DND-41 (cell line): ENCODE results near the gene KAZN.

Experiments used
- ATAC-seq: fragments of 200-7000 bp; cut with Tn5 transposase; 3 replicates; pipeline ENCODE4 v1.9.1; 2021; ENCODE audit warnings: low read depth; ENCODE audit not compliant: insufficient read depth
- DNase-seq: peaks from one replicate; pipeline ENCODE4 v3.0.0-alpha.2; 2020
- H2AFZ ChIP-seq: 2 replicates; pipeline ENCODE4 v1.6.0; 2012; ENCODE audit warnings: low read depth, low read length
- H3K27ac ChIP-seq: 2 replicates; pipeline ENCODE4 v1.5.1; 2012; ENCODE audit warnings: low read length, inconsistent platforms
- H3K27me3 ChIP-seq: fragments of 200-600 bp; sonication (generic); 2 replicates; pipeline ENCODE4 v1.6.0; 2012; ENCODE audit warnings: low read length, mild to moderate bottlenecking, inconsistent platforms; ENCODE audit not compliant: insufficient read depth, poor library complexity
- H3K36me3 ChIP-seq: 2 replicates; pipeline ENCODE4 v1.5.1; 2012; ENCODE audit warnings: low read length, inconsistent platforms; ENCODE audit not compliant: insufficient read depth
- H3K4me1 ChIP-seq: 2 replicates; pipeline ENCODE4 v1.5.1; 2012; ENCODE audit warnings: mild to moderate bottlenecking, low read length; ENCODE audit not compliant: insufficient read depth
- H3K4me2 ChIP-seq: 2 replicates; pipeline ENCODE4 v1.6.0; 2012; ENCODE audit warnings: mild to moderate bottlenecking, moderate library complexity, low read length, inconsistent platforms; ENCODE audit not compliant: insufficient read depth
- H3K4me3 ChIP-seq, 2 experiments: fragments of 200-600 bp in 1 of 2; shearing (Covaris generic) in 1 of 2; 2 replicates each; pipeline ENCODE4 v1.5.1; 2012 to 2016; ENCODE audit warnings: inconsistent platforms in 2 of 2, low read length in 2 of 2, mild to moderate bottlenecking in 2 of 2, low read depth in 1 of 2, moderate library complexity in 1 of 2
- H3K79me2 ChIP-seq: 2 replicates; pipeline ENCODE4 v1.6.0; 2012; ENCODE audit warnings: low read length, inconsistent platforms; ENCODE audit not compliant: insufficient read depth
- H3K9ac ChIP-seq: 2 replicates; pipeline ENCODE4 v1.6.0; 2012; ENCODE audit warnings: low read depth, mild to moderate bottlenecking, inconsistent platforms, low read length, moderate library complexity
- H3K9me3 ChIP-seq: 2 replicates; pipeline ENCODE4 v1.5.1; 2012; ENCODE audit warnings: low read length, moderate library complexity, mild to moderate bottlenecking, inconsistent platforms; ENCODE audit not compliant: insufficient read depth, severe bottlenecking
- H4K20me1 ChIP-seq: 2 replicates; pipeline ENCODE4 v1.6.0; 2012; ENCODE audit warnings: low read length; ENCODE audit not compliant: insufficient read depth
- EZH2 ChIP-seq: IDR thresholded peaks from 3 replicates; pipeline ENCODE4 v1.6.1; 2012; ENCODE audit warnings: borderline replicate concordance, low read depth, mild to moderate bottlenecking, moderate library complexity, low read length, inconsistent platforms; ENCODE audit not compliant: severe bottlenecking
- TF ChIP-seq, protein P1 (sequence below): IDR thresholded peaks from 2 replicates; pipeline ENCODE4 v1.5.1; 2012; ENCODE audit warnings: borderline replicate concordance, low read length, moderate library complexity, mild to moderate bottlenecking; ENCODE audit not compliant: poor library complexity, severe bottlenecking; ENCODE audit errors: extremely low read depth

Gene KAZN

DNA sequence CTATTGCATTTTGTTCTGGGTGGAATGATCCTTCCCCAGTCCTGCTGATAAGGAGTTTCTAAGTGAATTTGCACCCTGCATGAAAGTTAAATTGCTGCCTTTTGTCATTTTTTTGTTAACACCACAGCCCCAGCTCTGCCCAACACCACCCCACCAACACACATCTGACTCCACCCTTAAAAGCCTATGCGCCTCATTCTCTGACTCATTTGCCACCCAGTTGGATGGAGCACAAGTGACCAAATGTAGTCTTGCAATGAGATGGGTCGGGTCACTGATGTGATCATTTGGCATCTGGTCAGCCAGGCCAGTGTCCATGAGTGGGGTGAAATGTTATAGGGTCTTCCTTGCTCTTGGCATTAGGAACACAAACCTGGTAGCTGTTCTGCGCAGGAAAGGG, 256.8 kb downstream of the KAZN start:
- H2AFZ ChIP-seq: no peak overlapping the region
- no peaks in the 10 kb centered on the region for H3K36me3 ChIP-seq
- H3K9me3 ChIP-seq: no peaks in the 10 kb centered on the region
- H3K27me3 ChIP-seq: no peaks in the 10 kb centered on the region
- no peak overlapping the region for H3K9ac ChIP-seq
- H3K79me2 ChIP-seq: no peaks in the 10 kb centered on the region
- H4K20me1 ChIP-seq: no peaks in the 10 kb centered on the region
- TF ChIP-seq, protein P1, sequence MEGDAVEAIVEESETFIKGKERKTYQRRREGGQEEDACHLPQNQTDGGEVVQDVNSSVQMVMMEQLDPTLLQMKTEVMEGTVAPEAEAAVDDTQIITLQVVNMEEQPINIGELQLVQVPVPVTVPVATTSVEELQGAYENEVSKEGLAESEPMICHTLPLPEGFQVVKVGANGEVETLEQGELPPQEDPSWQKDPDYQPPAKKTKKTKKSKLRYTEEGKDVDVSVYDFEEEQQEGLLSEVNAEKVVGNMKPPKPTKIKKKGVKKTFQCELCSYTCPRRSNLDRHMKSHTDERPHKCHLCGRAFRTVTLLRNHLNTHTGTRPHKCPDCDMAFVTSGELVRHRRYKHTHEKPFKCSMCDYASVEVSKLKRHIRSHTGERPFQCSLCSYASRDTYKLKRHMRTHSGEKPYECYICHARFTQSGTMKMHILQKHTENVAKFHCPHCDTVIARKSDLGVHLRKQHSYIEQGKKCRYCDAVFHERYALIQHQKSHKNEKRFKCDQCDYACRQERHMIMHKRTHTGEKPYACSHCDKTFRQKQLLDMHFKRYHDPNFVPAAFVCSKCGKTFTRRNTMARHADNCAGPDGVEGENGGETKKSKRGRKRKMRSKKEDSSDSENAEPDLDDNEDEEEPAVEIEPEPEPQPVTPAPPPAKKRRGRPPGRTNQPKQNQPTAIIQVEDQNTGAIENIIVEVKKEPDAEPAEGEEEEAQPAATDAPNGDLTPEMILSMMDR: no peak
- no peak for TF ChIP-seq EZH2
- DNase-seq: no peak
- H3K4me2 ChIP-seq: no peak overlapping the region
- no peak overlapping the region for H3K27ac ChIP-seq
- no peak overlapping the region for H3K4me3 ChIP-seq
- H3K4me1 ChIP-seq: no peaks in the 10 kb centered on the region
- no peak for ATAC-seq

DNA sequence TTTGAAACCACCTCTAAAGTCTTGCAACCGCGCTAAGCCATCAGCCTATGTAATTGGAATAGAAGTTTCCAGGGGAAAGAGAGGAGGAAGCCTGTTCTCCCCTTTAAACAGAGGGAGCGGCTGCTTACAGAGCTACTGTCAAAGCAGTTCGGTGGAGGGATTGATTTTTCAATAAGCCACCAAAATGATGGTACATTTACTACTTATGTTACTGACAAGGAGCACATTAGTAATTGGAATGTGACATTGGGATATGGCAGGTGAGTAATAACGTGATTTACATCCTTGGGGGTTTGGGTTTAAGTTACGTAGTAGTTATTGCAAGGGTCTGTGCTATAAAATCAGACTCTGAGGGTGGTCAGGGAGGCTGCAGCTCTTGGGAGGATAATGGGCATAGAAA, 257.3 kb downstream of the KAZN start:
- Histone ChIP-seq H3K4me1 (no peaks in the 10 kb centered on the region), H3K27me3 (no peaks in the 10 kb centered on the region), H3K4me3 (no peak overlapping the region), H3K4me2 (no peak overlapping the region), H2AFZ (no peak overlapping the region), H4K20me1 (no peaks in the 10 kb centered on the region), H3K9me3 (no peaks in the 10 kb centered on the region), H3K9ac (no peak overlapping the region), H3K36me3 (no peaks in the 10 kb centered on the region), H3K27ac (no peak overlapping the region), H3K79me2 (no peaks in the 10 kb centered on the region)
- TF ChIP-seq, protein P1: no peak
- no peak for TF ChIP-seq EZH2
- no peak for DNase-seq
- no peak for ATAC-seq

DNA sequence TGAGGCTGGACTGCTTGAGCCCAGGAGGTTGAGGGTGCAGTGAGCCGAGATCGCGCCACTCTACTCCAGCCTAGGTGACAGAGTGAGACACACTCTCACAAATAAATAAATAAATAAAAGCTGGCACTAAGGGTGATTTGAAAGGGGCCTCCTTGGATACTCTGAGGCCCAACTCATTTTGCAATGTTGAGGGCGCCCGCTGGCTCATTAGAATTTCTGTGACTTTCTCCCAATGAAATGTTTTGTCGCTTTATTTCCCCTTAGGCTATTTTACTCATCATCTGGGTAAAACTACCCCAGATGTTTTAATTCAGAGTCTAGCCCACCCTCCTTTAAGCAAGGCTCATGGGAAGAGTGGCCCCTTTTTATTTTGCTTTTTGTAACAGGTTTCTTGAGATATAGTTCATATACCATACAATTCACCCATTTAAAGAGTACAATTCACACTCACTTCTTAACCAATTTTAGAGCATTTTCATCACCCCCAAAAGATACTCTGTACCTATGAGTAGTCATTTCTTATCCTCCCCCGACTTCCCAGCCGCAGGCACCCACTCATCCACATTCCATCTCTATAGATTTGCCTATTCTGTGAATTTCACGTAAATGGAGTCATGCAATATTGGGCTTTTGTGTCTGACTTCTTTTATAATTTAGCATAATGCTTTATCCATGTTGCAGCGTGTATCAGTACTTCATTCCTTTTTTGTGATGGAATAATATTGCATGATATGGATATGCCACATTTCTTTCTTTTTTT, 259.1 kb downstream of the KAZN start:
- no peaks in the 10 kb centered on the region for H3K79me2 ChIP-seq
- no peaks in the 10 kb centered on the region for H3K4me1 ChIP-seq
- H2AFZ ChIP-seq: no peak overlapping the region
- no peak overlapping the region for H3K4me3 ChIP-seq
- no peak overlapping the region for H3K27ac ChIP-seq
- H3K27me3 ChIP-seq: no peaks in the 10 kb centered on the region
- H3K9me3 ChIP-seq: no peaks in the 10 kb centered on the region
- H3K4me2 ChIP-seq: no peak overlapping the region
- no peak for TF ChIP-seq EZH2
- TF ChIP-seq, protein P1: no peak
- no peak for DNase-seq
- H3K36me3 ChIP-seq: no peaks in the 10 kb centered on the region
- H3K9ac ChIP-seq: no peak overlapping the region
- ATAC-seq: no peak
- no peaks in the 10 kb centered on the region for H4K20me1 ChIP-seq
